ENCODE measurements around the gene RNF169. TPM values are rescaled to one million over a fixed set of nuclear protein-coding genes. Genes with fewer than 3 reads are reported as not detected.

The RNF169 gene
- total and polyA plus RNA-seq, 2 experiments from 2014 or later = 0.78 to 16.5 TPM

- peaks cover 7% of the 10 kb centered on the region; the same call in 1 of the 3 replicates for H3K36me3 Mint-ChIP-seq (ENCODE audit: low read depth)
- Histone ChIP-seq H3K27me3 (ENCODE audit: insufficient read depth) (no peaks in the 10 kb centered on the region), H3K79me2 (replicated peaks; ENCODE audit: insufficient read depth) (no peaks in the 10 kb centered on the region), H3F3A (replicated peaks; ENCODE audit: low read depth) (no peaks in the 10 kb centered on the region), H3K36me3 (ENCODE audit: insufficient read depth) (no peaks in the 10 kb centered on the region), H3K27ac (ENCODE audit: low read depth) (no peak overlapping the region), H3K4me2 (no peak overlapping the region), H4K20me1 (replicated peaks; ENCODE audit: insufficient read depth) (no peaks in the 10 kb centered on the region), H3K4me1 (ENCODE audit: insufficient read depth) (peaks cover 18% of the 10 kb centered on the region), H3K4me3 (no peak overlapping the region), H2AFZ (no peak overlapping the region), H3K9me2 (ENCODE audit: insufficient read depth) (no peaks in the 10 kb centered on the region)
- no peak overlapping the region for H3K4me3 Mint-ChIP-seq
- DNase-seq (ENCODE audit: low spot score) (no peak), ATAC-seq (no peak)
- H3K27ac Mint-ChIP-seq = no peak overlapping the region
- TF ChIP-seq, protein P1, sequence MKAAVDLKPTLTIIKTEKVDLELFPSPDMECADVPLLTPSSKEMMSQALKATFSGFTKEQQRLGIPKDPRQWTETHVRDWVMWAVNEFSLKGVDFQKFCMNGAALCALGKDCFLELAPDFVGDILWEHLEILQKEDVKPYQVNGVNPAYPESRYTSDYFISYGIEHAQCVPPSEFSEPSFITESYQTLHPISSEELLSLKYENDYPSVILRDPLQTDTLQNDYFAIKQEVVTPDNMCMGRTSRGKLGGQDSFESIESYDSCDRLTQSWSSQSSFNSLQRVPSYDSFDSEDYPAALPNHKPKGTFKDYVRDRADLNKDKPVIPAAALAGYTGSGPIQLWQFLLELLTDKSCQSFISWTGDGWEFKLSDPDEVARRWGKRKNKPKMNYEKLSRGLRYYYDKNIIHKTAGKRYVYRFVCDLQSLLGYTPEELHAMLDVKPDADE (IDR thresholded peaks at IDR 0.05) = no peak
- no peak for TF ChIP-seq EZH2 (IDR thresholded peaks at IDR 0.05; ENCODE audit: low read depth, unreplicated experiment)
- TF ChIP-seq, protein P2, sequence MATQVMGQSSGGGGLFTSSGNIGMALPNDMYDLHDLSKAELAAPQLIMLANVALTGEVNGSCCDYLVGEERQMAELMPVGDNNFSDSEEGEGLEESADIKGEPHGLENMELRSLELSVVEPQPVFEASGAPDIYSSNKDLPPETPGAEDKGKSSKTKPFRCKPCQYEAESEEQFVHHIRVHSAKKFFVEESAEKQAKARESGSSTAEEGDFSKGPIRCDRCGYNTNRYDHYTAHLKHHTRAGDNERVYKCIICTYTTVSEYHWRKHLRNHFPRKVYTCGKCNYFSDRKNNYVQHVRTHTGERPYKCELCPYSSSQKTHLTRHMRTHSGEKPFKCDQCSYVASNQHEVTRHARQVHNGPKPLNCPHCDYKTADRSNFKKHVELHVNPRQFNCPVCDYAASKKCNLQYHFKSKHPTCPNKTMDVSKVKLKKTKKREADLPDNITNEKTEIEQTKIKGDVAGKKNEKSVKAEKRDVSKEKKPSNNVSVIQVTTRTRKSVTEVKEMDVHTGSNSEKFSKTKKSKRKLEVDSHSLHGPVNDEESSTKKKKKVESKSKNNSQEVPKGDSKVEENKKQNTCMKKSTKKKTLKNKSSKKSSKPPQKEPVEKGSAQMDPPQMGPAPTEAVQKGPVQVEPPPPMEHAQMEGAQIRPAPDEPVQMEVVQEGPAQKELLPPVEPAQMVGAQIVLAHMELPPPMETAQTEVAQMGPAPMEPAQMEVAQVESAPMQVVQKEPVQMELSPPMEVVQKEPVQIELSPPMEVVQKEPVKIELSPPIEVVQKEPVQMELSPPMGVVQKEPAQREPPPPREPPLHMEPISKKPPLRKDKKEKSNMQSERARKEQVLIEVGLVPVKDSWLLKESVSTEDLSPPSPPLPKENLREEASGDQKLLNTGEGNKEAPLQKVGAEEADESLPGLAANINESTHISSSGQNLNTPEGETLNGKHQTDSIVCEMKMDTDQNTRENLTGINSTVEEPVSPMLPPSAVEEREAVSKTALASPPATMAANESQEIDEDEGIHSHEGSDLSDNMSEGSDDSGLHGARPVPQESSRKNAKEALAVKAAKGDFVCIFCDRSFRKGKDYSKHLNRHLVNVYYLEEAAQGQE (IDR thresholded peaks at IDR 0.05; ENCODE audit: unreplicated experiment) = no peak
- H3K9me3 Mint-ChIP-seq = no peaks in the 10 kb centered on the region
- peaks cover 14% of the 10 kb centered on the region for H3K4me1 Mint-ChIP-seq
- peaks cover 7% of the 10 kb centered on the region for H3K27me3 Mint-ChIP-seq (ENCODE audit: insufficient read depth, low read depth, poor library complexity)
Observed at GRCh38 chr11:74846770-74847169, 98.1 kb downstream of the RNF169 start.

GRCh38 chr11:74847395-74847794, 98.7 kb downstream of the RNF169 start:
- no peaks in the 10 kb centered on the region for H3K27me3 ChIP-seq (ENCODE audit: insufficient read depth)
- no peaks in the 10 kb centered on the region for H3K79me2 ChIP-seq (replicated peaks; ENCODE audit: insufficient read depth)
- H2AFZ ChIP-seq = no peak overlapping the region
- no peaks in the 10 kb centered on the region for H4K20me1 ChIP-seq (replicated peaks; ENCODE audit: insufficient read depth)
- H3F3A ChIP-seq (replicated peaks; ENCODE audit: low read depth) = no peaks in the 10 kb centered on the region
- H3K27ac ChIP-seq (ENCODE audit: low read depth) = no peak overlapping the region
- Mint-ChIP-seq H3K4me1 (peaks cover 14% of the 10 kb centered on the region), H3K27ac (no peak overlapping the region), H3K9me3 (no peaks in the 10 kb centered on the region), H3K4me3 (no peak overlapping the region), H3K27me3 (ENCODE audit: insufficient read depth, low read depth, poor library complexity) (peaks cover 7% of the 10 kb centered on the region), H3K36me3 (ENCODE audit: low read depth) (peaks cover 8% of the 10 kb centered on the region; the same call in 1 of the 3 replicates)
- ATAC-seq (no peak), DNase-seq (ENCODE audit: low spot score) (no peak)
- H3K4me3 ChIP-seq = no peak overlapping the region
- no peak overlapping the region for H3K4me2 ChIP-seq
- H3K4me1 ChIP-seq (ENCODE audit: insufficient read depth) = peaks cover 18% of the 10 kb centered on the region
- H3K9me2 ChIP-seq (ENCODE audit: insufficient read depth) = no peaks in the 10 kb centered on the region
- H3K36me3 ChIP-seq (ENCODE audit: insufficient read depth) = no peaks in the 10 kb centered on the region
- TF ChIP-seq, protein P3, sequence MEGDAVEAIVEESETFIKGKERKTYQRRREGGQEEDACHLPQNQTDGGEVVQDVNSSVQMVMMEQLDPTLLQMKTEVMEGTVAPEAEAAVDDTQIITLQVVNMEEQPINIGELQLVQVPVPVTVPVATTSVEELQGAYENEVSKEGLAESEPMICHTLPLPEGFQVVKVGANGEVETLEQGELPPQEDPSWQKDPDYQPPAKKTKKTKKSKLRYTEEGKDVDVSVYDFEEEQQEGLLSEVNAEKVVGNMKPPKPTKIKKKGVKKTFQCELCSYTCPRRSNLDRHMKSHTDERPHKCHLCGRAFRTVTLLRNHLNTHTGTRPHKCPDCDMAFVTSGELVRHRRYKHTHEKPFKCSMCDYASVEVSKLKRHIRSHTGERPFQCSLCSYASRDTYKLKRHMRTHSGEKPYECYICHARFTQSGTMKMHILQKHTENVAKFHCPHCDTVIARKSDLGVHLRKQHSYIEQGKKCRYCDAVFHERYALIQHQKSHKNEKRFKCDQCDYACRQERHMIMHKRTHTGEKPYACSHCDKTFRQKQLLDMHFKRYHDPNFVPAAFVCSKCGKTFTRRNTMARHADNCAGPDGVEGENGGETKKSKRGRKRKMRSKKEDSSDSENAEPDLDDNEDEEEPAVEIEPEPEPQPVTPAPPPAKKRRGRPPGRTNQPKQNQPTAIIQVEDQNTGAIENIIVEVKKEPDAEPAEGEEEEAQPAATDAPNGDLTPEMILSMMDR (conservative IDR thresholded peaks at IDR 0.05; ENCODE audit: low read depth in 2 of 2) = no peak
- TF ChIP-seq, protein P1 (IDR thresholded peaks at IDR 0.05) = no peak
- TF ChIP-seq, protein P2 (IDR thresholded peaks at IDR 0.05; ENCODE audit: unreplicated experiment) = no peak
- TF ChIP-seq EZH2phosphoT487 (IDR thresholded peaks at IDR 0.05; ENCODE audit: unreplicated experiment) (no peak), JUNB (IDR thresholded peaks at IDR 0.05; ENCODE audit: unreplicated experiment) (no peak), STAT1 (IDR thresholded peaks at IDR 0.05; ENCODE audit: unreplicated experiment) (no peak)

All from GM23338 (cell line).